ENCODE measurements around the gene GTF2I.
"Not testable (repeated sequence)": the region's sequence is repeated elsewhere in the genome, so short reads cannot be mapped to it uniquely, and the experiment has no call there.

The GTF2I gene

DNA sequence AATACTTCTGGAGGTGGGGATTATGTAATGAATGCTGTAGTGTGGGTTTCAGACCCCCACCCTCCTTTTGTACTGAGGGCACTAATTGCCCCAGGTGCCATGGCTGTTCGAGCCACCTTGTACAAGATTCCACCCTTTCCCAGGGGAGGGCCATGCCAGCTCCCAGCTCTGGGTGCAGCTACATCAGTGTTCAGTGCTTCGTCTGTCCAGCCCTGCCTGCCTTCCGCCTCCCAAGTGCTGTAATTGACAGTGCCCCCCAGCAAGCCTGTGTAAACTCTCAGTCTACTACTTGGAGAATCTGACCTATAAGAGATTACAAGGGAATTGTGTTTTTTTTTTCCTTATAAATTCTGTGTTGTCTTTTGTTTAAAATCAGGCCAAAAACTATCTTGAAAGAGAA is 33.0 kb downstream of the GTF2I start:
- in situ Hi-C loops (cut with HindIII; ENCODE audit: low pct_ligation_motif_present, low pct_unique_long_range_greater_than_20kb, low sequenced_read_pairs): no loop called here
- DNase-seq: no peak

DNA sequence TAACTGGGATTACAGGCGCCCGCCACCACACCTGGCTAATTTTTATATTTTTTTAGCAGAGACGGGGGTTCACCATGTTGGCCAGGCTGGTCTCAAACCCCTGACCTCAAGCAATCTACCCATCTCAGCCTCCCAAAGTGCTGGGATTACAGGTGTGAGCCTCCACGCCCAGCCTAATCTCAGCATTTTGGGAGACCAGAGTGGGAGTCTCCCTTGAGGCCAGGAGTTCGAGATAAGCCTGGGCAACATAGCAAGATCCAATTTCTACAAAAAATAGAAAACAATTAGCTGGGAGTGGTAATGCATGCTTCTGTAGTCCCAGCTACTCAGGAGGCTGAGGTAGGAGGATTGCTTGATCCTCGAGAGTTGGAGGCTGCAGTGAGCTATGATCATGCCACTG is 46.9 kb downstream of the GTF2I start:
- in situ Hi-C loops (cut with HindIII; ENCODE audit: low pct_ligation_motif_present, low pct_unique_long_range_greater_than_20kb, low sequenced_read_pairs); DNase-seq: not testable (repeated sequence)

DNA sequence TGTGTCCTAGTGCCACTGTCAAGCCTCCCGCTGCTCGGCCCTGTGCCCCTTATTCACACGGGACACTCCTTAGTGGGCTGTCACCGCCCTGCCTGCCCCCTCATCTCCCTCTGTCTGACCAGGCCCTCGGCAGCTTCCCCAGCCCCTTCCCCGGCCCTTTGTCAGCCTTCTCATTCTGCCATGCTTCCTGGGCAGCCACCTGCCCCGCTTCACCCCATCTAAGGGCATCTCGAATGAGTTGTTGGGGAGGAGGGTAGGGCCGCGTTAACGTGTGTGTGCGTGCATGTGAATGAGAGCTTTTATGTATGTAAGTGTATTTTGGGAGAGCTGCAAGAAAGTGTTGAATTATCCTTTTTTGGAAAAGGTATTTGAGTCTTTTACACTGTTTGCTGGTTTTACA is 49.7 kb downstream of the GTF2I start:
- no peak for DNase-seq
- in situ Hi-C loops (cut with HindIII; ENCODE audit: low pct_ligation_motif_present, low pct_unique_long_range_greater_than_20kb, low sequenced_read_pairs): no loop called here

DNA sequence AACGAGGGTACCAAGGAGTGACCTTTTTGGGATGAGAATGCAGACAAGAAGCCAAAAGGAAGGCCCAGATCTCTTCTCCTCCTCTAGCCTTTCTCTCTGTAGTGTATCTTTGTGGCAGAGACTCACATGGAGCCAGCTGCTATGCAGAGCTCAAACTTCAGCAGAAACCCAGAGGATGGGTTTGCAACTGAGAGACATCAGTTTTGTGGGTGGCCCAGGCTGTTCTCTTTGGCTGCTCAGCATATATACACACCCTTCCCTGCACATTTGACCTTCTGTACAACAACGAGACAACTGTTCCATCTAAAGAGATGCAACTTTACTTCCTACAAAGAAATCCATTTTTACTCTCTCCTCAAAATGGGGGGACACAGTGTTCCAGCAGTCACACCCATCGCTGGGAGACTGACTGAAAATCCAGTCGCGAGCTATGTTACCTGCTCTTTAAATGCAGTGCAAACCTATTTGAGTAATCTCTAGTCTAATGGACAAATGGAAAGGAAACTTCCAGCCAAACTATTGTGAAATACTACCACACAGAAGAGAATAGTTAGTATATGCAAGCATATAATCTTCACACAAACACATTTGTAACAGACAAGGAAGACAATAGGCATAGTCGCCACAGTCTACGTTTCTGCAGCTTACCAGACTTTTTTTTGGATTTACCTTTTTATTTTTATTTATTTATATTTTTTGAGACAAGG is 51.2 kb downstream of the GTF2I start:
- no peak for DNase-seq
- in situ Hi-C loops (cut with HindIII; ENCODE audit: low pct_ligation_motif_present, low pct_unique_long_range_greater_than_20kb, low sequenced_read_pairs): no loop called here

DNA sequence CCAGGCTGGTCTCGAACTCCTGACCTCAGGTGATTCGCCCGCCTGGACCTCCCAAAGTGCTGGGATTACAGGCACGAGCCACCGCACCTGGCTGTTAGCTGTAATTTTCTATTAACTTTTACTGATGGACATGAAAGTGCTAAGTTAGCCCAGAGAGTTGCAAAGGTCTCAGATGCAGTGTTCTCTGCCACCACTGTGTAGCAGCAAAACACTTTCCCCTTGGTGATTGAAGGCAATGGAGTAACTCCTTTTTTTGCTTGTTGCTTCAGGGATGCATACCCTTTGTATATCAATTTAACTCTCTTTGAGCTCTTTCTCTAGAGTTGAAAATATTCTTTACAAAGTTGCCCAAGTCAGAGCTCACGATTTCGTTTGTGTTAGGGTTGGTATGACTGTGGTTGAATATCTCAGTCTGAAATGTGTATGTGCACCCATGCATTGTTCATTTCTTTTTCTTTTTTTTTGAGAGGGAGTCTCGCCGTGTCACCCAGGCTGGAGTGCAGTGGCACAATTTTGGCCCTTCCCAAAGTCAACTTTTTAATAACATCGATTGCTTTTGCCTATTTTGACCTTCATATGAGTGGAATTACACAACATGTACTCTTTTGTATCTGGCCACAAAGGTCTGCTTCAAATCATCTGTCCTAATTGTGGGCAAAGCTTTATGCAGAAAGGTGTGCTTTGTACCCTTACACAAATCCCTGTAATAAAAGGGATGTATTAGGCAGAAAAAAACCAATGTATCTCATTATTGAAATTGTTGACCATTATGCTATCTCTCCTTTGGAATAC is 52.6 kb downstream of the GTF2I start:
- DNase-seq: no peak
- in situ Hi-C loops (cut with HindIII; ENCODE audit: low pct_ligation_motif_present, low pct_unique_long_range_greater_than_20kb, low sequenced_read_pairs): no loop called here

DNA sequence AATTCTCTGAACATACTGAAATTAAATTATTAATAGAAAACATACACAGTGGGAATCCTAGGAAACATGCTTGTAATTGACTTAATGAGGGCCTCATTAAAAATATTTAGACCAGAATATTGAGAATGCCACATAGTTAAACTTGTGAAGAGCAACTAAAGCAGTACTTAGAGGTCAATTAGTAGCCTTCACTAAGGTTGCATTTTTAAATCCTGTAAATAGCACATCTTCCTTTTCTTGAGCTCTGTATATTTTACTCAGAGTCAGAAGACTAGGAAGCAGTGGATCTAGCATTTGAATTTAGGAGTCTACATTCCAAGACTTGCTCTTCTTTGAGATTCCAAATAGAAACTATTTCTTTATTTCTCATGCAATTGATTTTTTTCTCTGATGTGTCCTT is 56.0 kb downstream of the GTF2I start:
- DNase-seq: no peak
- in situ Hi-C loops (cut with HindIII; ENCODE audit: low pct_ligation_motif_present, low pct_unique_long_range_greater_than_20kb, low sequenced_read_pairs): no loop called here

DNA sequence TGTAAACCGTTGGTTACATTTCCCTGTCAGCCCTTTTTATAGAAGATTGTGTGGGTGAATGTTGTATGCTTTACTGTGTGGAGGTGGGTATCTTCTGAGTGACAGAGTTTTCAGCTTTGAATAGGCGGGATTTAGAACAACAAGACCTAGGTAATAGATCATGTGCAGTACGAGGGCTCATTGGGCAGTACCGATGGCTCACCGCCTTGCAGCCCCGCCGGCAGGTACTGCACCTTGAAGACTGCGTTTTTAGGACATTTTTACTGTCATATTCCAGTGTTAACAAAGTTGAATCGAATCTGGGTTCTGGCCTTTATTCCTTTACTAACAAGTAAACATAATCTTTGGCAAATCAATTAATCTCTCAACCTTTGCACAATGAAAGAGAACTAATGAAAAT is 60.4 kb downstream of the GTF2I start:
- DNase-seq: no peak
- in situ Hi-C loops (cut with HindIII; ENCODE audit: low pct_ligation_motif_present, low pct_unique_long_range_greater_than_20kb, low sequenced_read_pairs): no loop called here

DNA sequence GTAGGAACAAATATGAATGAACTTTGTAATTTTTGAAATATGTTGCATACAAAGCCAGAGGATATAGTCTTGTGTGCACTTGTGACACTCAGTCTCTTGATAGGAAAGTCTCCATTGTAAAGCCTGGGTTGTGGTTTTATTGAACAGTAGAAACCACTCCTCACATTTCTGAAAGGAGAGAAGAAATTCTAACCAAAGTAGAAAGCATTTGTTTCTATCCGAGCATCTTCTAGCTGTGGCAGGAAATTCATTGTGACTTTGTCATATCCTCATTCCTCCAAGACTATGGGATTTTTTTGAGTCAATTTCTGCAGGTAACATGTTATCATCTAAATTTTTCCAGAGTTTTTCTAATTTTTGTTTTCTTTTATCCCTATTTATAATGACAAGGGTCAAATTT is 60.8 kb downstream of the GTF2I start:
- in situ Hi-C loops (cut with HindIII; ENCODE audit: low pct_ligation_motif_present, low pct_unique_long_range_greater_than_20kb, low sequenced_read_pairs): no loop called here
- no peak for DNase-seq

DNA sequence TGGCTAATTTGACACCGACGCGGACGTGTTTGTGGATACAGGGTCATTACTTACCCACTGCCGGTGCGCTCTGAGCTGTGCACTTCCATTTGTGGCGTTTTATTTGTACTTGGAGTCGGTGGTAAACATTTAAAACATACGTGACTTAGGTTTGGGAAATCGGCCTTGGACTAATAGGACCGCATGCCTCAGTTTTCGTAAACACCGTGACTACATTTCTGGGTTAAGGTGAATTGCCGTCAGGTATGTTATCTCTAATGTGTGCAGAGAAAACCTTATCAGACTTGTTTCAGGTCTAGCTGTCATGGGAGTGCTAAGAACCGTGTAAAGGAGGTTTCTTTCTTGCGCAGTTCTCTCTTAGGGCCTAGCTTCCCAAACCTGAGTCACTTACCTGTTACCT is 64.6 kb downstream of the GTF2I start:
- in situ Hi-C loops (cut with HindIII; ENCODE audit: low pct_ligation_motif_present, low pct_unique_long_range_greater_than_20kb, low sequenced_read_pairs): no loop called here
- DNase-seq: no peak

DNA sequence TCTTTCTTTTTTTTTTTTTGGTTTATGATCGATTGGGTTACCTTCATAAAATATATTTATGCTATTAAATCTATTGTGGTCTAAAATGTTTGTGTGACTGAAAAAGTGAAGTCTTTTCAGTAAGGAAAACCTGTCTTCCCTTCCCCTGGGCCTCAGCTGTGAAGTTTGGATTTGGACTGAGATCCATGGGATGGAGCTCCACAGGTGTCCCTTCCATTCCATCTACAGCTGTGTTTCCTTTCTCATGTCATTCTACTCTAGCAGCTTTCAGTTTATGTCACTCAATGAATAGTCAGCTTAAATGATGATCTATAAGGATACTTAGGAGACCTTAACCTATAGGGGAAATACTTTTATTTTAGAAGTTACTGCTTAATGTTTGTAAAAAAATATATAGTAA is 68.3 kb downstream of the GTF2I start:
- in situ Hi-C loops (cut with HindIII; ENCODE audit: low pct_ligation_motif_present, low pct_unique_long_range_greater_than_20kb, low sequenced_read_pairs): no loop called here
- no peak for DNase-seq

DNA sequence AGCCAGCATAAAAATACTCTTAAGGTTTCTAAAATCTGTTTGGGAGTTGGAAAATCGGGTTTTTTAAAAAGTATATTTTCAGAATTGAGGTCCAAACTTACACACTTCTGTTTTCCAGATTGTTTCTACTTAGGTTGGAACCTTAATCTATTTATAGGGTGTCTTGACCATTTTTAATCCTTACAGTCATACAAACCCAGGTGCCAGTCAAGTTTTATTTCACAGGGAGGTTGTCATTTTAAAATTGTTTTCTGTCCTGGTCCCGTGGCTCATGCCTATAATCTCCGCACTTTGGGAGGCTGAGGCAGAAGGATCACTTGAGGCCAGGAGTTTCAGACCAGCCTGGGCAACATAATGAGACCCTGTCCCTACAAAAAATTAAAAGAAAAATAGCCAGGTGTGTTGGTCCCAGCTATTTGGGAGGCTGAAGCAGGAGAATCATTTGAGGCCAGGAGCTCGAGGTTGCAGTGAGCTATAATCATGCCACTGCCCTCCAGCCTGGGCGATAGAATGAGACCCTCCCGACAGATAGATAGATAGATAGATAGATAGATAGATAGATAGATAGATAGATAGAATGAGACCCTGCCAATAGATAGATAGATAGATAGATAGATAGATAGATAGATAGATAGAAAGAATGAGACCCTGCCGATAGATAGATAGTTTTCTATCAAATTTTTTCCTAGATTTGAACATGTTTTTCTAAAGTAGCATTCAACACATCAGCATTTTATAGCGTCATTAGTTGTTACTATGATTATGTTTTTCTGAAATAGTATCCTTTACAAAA is 69.0 kb downstream of the GTF2I start:
- DNase-seq: no peak
- in situ Hi-C loops (cut with HindIII; ENCODE audit: low pct_ligation_motif_present, low pct_unique_long_range_greater_than_20kb, low sequenced_read_pairs): no loop called here

DNA sequence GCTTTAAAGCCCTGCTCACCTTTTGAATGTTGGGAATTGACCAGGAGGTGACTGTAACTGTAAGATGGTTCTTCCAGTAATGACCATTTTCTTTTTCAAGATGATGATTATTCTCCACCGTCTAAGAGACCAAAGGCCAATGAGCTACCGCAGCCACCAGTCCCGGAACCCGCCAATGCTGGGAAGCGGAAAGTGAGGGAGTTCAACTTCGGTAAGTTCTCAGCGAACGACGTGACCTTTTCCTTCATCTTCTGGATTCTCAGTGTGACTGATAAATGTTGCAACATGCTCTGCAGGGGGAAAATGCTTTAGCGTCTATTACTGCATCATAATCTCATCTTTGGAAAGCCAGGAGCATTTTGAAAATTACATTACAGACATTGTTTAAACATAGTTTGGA is 71.2 kb downstream of the GTF2I start:
- DNase-seq; in situ Hi-C loops (cut with HindIII; ENCODE audit: low pct_ligation_motif_present, low pct_unique_long_range_greater_than_20kb, low sequenced_read_pairs): not testable (repeated sequence)

DNA sequence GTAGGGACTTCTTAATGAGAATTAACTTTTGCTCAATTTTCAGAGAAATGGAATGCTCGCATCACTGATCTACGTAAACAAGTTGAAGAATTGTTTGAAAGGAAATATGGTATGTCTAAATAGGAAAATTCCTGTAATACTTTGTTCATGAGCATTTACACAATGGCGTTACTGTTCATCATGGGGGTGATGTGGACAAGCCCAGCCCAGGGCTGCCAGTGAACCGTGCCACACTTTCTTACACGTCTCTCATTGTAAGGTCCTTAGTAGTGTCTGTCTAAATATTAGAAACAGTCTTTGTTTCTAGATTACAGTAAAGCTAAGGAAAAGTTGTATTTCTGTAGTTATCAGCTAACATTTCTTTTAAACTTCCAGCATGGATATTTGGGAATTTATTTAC is 72.7 kb downstream of the GTF2I start:
- in situ Hi-C loops (cut with HindIII; ENCODE audit: low pct_ligation_motif_present, low pct_unique_long_range_greater_than_20kb, low sequenced_read_pairs); DNase-seq: not testable (repeated sequence)

DNA sequence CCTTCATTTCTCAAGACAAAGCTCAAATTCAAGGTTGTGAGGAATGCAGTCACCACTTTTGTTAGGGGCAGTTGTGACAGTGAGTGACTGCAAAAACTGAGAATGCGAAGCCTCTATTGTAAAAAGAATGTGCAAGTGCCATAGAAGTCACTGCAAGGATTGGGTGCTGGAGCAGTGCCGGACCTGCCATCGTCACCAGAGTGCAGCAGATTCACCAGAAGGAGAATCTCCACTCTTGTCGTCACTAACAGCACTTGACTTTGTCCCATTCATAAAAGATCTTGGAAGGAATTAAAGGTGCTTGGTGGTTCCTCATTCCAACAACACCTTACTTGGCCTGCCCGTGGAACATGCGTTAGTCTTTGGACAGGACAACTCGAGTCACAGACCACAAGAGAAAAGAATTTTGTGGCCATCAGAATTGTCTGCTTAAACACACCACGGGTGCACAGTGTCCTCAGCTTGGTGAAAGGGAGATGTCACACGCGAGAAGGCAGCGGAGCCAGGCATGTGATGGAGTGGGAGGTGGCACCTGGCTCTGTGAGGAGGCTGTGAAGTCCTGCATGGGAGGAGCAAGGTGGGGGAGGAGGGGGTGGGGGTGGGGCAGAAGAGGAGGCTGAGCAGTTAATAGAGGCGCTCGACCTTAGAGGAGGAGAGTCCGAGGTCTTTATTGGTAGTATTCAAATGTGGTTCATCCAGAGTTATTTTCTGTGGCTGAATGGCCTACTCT is 82.6 kb downstream of the GTF2I start:
- in situ Hi-C loops (cut with HindIII; ENCODE audit: low pct_ligation_motif_present, low pct_unique_long_range_greater_than_20kb, low sequenced_read_pairs): not testable (repeated sequence)

DNA sequence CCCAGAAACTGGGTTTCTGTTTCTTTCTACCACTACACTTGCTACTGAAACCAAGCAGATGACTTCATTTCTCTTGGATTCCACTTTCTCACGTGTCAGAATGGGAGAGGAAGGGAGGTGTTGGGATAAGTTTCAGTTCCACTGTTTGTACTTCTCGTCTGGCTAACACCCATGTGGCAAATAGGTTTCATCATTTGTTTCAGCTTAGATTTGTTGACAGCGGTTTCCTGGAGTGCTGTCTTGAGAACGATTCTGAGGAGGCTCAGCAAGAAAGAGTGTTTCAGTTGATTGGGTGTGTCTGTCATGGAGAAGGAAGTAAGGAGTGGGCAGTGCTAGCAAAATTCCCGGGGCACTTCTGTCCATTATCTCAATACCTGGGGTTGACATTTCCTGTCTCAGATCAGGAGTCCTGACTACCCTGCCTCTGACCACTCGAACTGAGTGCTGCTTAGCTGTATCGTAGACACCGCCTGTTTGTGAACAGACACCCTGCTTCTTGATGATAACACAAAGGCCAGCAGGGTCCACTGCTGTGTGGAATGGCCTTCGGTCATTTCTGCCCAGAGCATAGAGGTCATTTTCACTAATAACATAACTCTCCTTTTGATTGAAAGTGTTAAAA is 86.5 kb downstream of the GTF2I start:
- in situ Hi-C loops (cut with HindIII; ENCODE audit: low pct_ligation_motif_present, low pct_unique_long_range_greater_than_20kb, low sequenced_read_pairs); DNase-seq: not testable (repeated sequence)

More for the DNA sequence above, 82.6 kb downstream of the GTF2I start:
- DNase-seq: not testable (repeated sequence)

DNA sequence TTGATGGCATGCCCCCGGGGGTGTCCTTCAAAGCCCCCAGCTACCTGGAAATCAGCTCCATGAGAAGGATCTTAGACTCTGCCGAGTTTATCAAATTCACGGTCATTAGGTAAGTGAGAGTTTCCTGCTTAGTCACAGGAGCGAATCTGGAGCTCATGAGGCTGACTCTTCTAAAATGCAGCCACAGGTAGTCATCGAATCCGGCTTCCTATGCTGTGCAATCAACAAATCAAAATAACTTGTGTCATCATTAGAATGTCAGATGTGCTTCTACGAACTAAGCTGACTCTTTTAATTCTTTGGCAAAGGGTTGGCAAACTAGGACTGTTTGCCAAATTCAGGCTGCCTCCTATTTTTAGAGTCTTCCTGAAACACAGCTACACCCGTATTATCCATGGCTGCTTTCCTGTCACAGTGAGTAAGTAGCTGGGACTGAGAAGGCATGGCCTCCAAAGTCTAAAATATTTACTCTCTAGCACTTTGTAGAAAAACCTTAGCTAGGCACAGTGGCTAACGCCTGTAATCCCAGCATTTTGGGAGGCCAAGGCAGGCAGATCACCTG is 96.5 kb downstream of the GTF2I start:
- DNase-seq; in situ Hi-C loops (cut with HindIII; ENCODE audit: low pct_ligation_motif_present, low pct_unique_long_range_greater_than_20kb, low sequenced_read_pairs): not testable (repeated sequence)

DNA sequence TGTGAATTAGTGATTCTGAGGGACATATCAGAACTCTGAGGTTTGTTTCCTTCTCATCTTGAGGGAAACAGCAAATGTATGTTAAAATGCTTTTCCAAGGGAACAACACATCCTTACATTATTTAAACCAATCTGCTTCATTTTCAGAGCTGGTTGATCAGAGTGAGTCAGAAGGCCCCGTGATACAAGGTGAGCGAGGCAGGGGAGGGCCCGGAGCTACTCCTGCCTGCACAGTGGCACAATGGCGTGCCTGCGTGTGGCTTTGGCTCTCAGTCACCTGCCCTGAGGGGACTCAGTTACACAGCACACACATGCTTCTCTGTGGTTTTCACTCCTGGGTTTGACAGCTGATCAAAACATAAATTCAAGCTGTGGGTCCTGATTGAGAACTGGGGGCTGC is 99.2 kb downstream of the GTF2I start:
- DNase-seq; in situ Hi-C loops (cut with HindIII; ENCODE audit: low pct_ligation_motif_present, low pct_unique_long_range_greater_than_20kb, low sequenced_read_pairs): not testable (repeated sequence)

DNA sequence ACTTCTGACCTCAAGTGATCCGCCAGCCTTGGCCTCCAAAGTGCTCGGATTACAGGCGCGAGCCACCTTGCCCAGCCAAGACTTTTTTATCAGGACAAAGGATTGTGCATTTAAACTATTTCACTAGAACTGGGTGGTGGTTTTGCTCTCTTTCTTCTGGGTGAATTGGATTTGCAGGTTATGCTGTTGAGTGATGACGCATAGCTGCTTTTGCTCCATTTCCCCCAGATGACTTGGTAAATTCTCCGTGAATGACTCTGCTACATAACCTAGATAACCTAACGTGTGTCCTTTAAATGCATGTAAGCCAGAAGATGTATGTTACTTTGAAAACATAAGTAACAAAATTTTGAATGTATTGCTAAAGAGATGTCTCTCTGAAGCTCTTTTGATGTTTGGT is 100.8 kb downstream of the GTF2I start:
- in situ Hi-C loops (cut with HindIII; ENCODE audit: low pct_ligation_motif_present, low pct_unique_long_range_greater_than_20kb, low sequenced_read_pairs); DNase-seq: not testable (repeated sequence)
